PC-3 (cell line): ENCODE data around the gene CYP17A1. TPM values are rescaled to one million over a fixed set of nuclear protein-coding genes. Genes with fewer than 3 reads are reported as not detected.
A peak's percentile ranks its signal among the peaks of the same experiment; 100 is the strongest.

ENCODE experiments used
- ATAC-seq: fragments of 200-7000 bp; cut with Tn5 transposase; 2 replicates; pipeline ENCODE4 v1.9.1; 2020; ENCODE audit warnings: mild to moderate bottlenecking, moderate library complexity
- BruUV-seq: library from RNA; stranded (reverse); fragments of 400-500 nt; replicated peaks from 2 replicates; lab custom pipeline; 2021; lab: Mats Ljungman, UMichigan
- CTCF ChIA-PET: fragments of 300-600 bp; sonication (Branson Sonifier 250); formaldehyde crosslinking; loops from one replicate; lab custom pipeline; 2022; ENCODE audit warnings: antibody characterized with exemption; lab: Charles Lee
- POLR2A ChIA-PET: fragments of 300-600 bp; sonication (Branson Sonifier 250); formaldehyde crosslinking; loops from one replicate; lab custom pipeline; 2022; ENCODE audit warnings: antibody characterized with exemption; ENCODE audit not compliant: unreplicated experiment; lab: Charles Lee
- DNase-seq: peaks from one replicate; pipeline ENCODE4 v3.0.0-alpha.2; 2015
- H2AFZ ChIP-seq: fragments of 300-600 bp; sonication (generic); 2 replicates; pipeline ENCODE4 v1.6.0; 2016; ENCODE audit warnings: antibody characterized with exemption, low read length
- H3F3A ChIP-seq: fragments of 300-600 bp; sonication (generic); one replicate; pipeline ENCODE4 v1.6.0; 2017; ENCODE audit warnings: antibody characterized with exemption, low read length, control low read depth, mild to moderate bottlenecking; ENCODE audit not compliant: unreplicated experiment
- H3K27ac ChIP-seq: fragments of 300-600 bp; sonication (generic); 2 replicates; pipeline ENCODE4 v1.5.1; 2016; ENCODE audit warnings: mild to moderate bottlenecking, low read length
- H3K27me3 ChIP-seq: fragments of 300-600 bp; sonication (generic); 2 replicates; pipeline ENCODE4 v1.6.1; 2016; ENCODE audit warnings: low read length, mixed read lengths
- H3K36me3 ChIP-seq: fragments of 300-600 bp; sonication (generic); 2 replicates; pipeline ENCODE4 v1.6.1; 2016; ENCODE audit warnings: low read depth, mixed run types, low read length, mixed read lengths
- H3K4me1 ChIP-seq: fragments of 300-600 bp; sonication (generic); 2 replicates; pipeline ENCODE4 v1.5.1; 2016; ENCODE audit warnings: low read length; ENCODE audit not compliant: insufficient read depth
- H3K4me2 ChIP-seq: fragments of 300-600 bp; sonication (generic); 2 replicates; pipeline ENCODE4 v1.6.0; 2016; ENCODE audit warnings: low read length
- H3K4me3 ChIP-seq: fragments of 300-600 bp; sonication (generic); 2 replicates; pipeline ENCODE4 v1.5.1; 2016; ENCODE audit warnings: mild to moderate bottlenecking, low read length, mixed read lengths
- H3K79me2 ChIP-seq: fragments of 300-600 bp; sonication (generic); 2 replicates; pipeline ENCODE4 v1.6.1; 2017; ENCODE audit warnings: low read length, mixed read lengths
- H3K9ac ChIP-seq: fragments of 300-600 bp; sonication (generic); 2 replicates; pipeline ENCODE4 v1.6.0; 2016; ENCODE audit warnings: mild to moderate bottlenecking, low read length
- H3K9me2 ChIP-seq: fragments of 300-600 bp; sonication (generic); replicated peaks from 2 replicates; pipeline ENCODE4 v1.6.1; 2016; ENCODE audit warnings: mixed run types, low read length, mixed read lengths
- H3K9me3 ChIP-seq: fragments of 300-600 bp; sonication (generic); 2 replicates; pipeline ENCODE4 v1.6.1; 2016; ENCODE audit warnings: low read length, mixed read lengths
- H4K20me1 ChIP-seq: fragments of 300-600 bp; sonication (generic); 2 replicates; pipeline ENCODE4 v1.6.1; 2016; ENCODE audit warnings: low read length, mixed read lengths
- CTCF ChIP-seq: fragments of 300-600 bp; sonication (generic); conservative IDR thresholded peaks from 2 replicates; pipeline ENCODE4 v1.5.1; 2017; ENCODE audit warnings: antibody characterized with exemption, low read depth, mild to moderate bottlenecking, low read length
- EZH2 ChIP-seq: fragments of 300-600 bp; sonication (generic); IDR thresholded peaks from one replicate; pipeline ENCODE4 v1.6.1; 2017; ENCODE audit warnings: antibody characterized with exemption, mild to moderate bottlenecking, low read length; ENCODE audit not compliant: unreplicated experiment
- EZH2phosphoT487 ChIP-seq: fragments of 300-600 bp; sonication (generic); IDR thresholded peaks from 2 replicates; pipeline ENCODE4 v1.6.1; 2018; ENCODE audit warnings: mild to moderate bottlenecking, antibody characterized with exemption, low read length, borderline replicate concordance
- intact Hi-C: fragments of 100-400 bp; cut with micrococcal nuclease; formaldehyde crosslinking; loops from 2 replicates; pipeline ENCODE4 v1.9.0; 2023
- total RNA-seq: library from RNA; depleted of rRNA; stranded (reverse); fragments of >200 nt; gene quantifications from 2 replicates; pipeline ENCODE4 v1.2.3, GENCODE V29; 2014

CYP17A1 gene
- total RNA-seq, 1 experiment from 2014 or later: not detected

DNA sequence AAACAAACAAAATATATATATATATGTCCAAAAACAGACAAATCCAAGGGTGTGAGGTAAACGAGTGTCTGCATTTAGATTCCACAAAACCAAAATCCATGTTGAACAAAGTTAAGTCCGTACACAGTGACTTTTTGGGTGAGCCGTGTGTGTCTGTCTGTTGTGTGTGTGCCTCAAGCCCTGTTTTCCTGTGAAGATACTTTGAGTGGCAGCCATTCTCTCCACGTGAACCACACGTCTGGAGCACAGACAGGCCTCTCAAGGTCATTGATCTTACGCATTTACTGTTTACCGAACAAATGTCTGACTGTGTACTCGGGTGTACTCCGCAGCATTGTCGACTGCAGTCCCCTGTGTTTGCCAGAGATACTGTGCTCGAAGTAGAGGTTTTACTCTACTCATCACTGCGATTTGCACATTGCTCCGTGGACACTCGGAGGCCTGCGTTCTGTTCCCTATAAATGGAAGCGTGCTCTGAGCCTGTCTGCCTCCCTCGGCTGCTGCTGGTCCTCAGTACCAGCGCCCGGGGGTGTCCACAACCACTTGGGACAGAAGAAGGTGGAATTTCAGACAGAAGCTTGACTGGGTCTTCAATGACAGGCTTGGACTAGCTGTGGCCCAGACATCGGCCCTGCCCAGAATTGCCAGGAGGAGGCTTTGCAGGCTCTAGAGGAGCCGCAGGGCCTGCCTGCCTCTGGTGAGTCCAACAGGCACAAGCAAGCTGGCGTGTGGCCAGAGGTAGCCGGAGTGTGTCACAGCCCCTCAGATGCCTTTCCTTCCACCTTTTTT, 22.1 kb downstream of the CYP17A1 start:
- Histone ChIP-seq H3K9me3 (no peaks in the 10 kb centered on the region), H3K4me2 (no peak overlapping the region), H2AFZ (no peak overlapping the region), H3K27ac (no peak overlapping the region), H4K20me1 (no peaks in the 10 kb centered on the region), H3F3A (no peaks in the 10 kb centered on the region), H3K36me3 (no peaks in the 10 kb centered on the region), H3K27me3 (no peaks in the 10 kb centered on the region), H3K79me2 (no peaks in the 10 kb centered on the region), H3K4me3 (no peak overlapping the region), H3K9ac (no peak overlapping the region), H3K9me2 (no peaks in the 10 kb centered on the region), H3K4me1 (no peaks in the 10 kb centered on the region)
- ChIA-PET CTCF (no interaction called here), POLR2A (no interaction called here)
- ATAC-seq (no peak), DNase-seq (no peak)
- TSS peak; percentile 19 for BruUV-seq
- TF ChIP-seq EZH2phosphoT487 (no peak), CTCF (no peak), EZH2 (no peak)
- intact Hi-C loops: no loop called here

DNA sequence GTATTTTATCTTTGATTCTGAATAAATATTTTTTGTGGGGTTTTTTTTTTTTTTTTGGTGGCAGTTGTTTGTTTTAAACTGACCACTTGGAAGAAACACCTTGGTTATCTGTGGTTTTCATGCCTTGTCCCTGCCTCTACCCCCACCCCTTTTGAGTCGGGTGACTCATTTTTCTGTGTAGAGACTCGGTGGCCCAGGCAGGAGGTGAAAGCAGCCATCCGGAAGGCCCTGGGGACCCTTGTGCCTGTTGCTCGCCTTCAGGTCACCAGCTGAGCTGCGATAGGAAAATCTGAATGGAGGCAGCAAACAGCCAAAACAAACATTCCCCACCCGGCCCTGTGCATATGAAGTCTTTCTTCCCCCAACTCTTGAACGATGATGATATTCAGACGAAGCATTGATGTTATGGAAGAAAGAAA, 22.8 kb downstream of the CYP17A1 start:
- no peaks in the 10 kb centered on the region for H3K27me3 ChIP-seq
- H3K79me2 ChIP-seq: no peaks in the 10 kb centered on the region
- no peak overlapping the region for H3K4me2 ChIP-seq
- POLR2A ChIA-PET: no interaction called here
- no peaks in the 10 kb centered on the region for H3F3A ChIP-seq
- no peak overlapping the region for H3K9ac ChIP-seq
- no peaks in the 10 kb centered on the region for H3K9me3 ChIP-seq
- CTCF ChIA-PET: no interaction called here
- no peaks in the 10 kb centered on the region for H4K20me1 ChIP-seq
- intact Hi-C loops: no loop called here
- TF ChIP-seq EZH2phosphoT487: no peak
- no peak for TF ChIP-seq CTCF
- no peak for TF ChIP-seq EZH2
- H3K9me2 ChIP-seq: no peaks in the 10 kb centered on the region
- ATAC-seq (no peak), DNase-seq (no peak)
- no TSS peak for BruUV-seq
- H2AFZ ChIP-seq: no peak overlapping the region
- no peak overlapping the region for H3K27ac ChIP-seq
- no peaks in the 10 kb centered on the region for H3K4me1 ChIP-seq
- no peak overlapping the region for H3K4me3 ChIP-seq
- H3K36me3 ChIP-seq: no peaks in the 10 kb centered on the region

GRCh38 chr10:102813734-102814452, 23.3 kb downstream of the CYP17A1 start:
- Histone ChIP-seq H3K4me3 (no peak overlapping the region), H3K27ac (no peak overlapping the region), H4K20me1 (no peaks in the 10 kb centered on the region), H3K9ac (no peak overlapping the region), H2AFZ (no peak overlapping the region), H3K9me2 (no peaks in the 10 kb centered on the region), H3K4me2 (no peak overlapping the region), H3K36me3 (no peaks in the 10 kb centered on the region), H3K9me3 (no peaks in the 10 kb centered on the region), H3K27me3 (no peaks in the 10 kb centered on the region), H3K4me1 (no peaks in the 10 kb centered on the region), H3F3A (no peaks in the 10 kb centered on the region), H3K79me2 (no peaks in the 10 kb centered on the region)
- BruUV-seq: no TSS peak
- ChIA-PET CTCF (no interaction called here), POLR2A (no interaction called here)
- no peak for DNase-seq
- TF ChIP-seq EZH2 (no peak), EZH2phosphoT487 (no peak), CTCF (no peak)
- intact Hi-C loops: no loop called here
- no peak for ATAC-seq
